HAP-1 (cell line): Measurements from ENCODE around the gene MYO7A.
A peak's percentile ranks its signal among the peaks of the same experiment; 100 is the strongest.

Source experiments
- DNase-seq, 2 experiments: peaks; one replicate each; pipeline ENCODE4 v3.0.0-alpha.2; 2016 to 2020; ENCODE audit warnings: low spot score in 2 of 2
- H3K27me3 ChIP-seq: fragments of 250-450 bp; sonication (Bioruptor Pico); 2 replicates; pipeline ENCODE4 v1.5.1; 2020; ENCODE audit warnings: low read depth, mild to moderate bottlenecking, moderate library complexity
- H3K36me3 ChIP-seq: fragments of 250-450 bp; sonication (Bioruptor Pico); replicated peaks from 2 replicates; pipeline ENCODE4 v1.5.1; 2020; ENCODE audit warnings: mild to moderate bottlenecking
- H3K4me1 ChIP-seq: fragments of 250-450 bp; sonication (Bioruptor Pico); 2 replicates; pipeline ENCODE4 v1.5.1; 2020; ENCODE audit warnings: mild to moderate bottlenecking
- H3K4me3 ChIP-seq: fragments of 250-450 bp; sonication (Bioruptor Pico); 2 replicates; pipeline ENCODE4 v1.5.1; 2020; ENCODE audit warnings: mild to moderate bottlenecking, moderate library complexity
- H3K9me3 ChIP-seq: fragments of 250-450 bp; sonication (Bioruptor Pico); 2 replicates; pipeline ENCODE4 v1.5.1; 2020; ENCODE audit warnings: mild to moderate bottlenecking, moderate library complexity
- in situ Hi-C: fragments of 300-500 bp; cut with MboI; formaldehyde crosslinking; loops from 3 replicates; pipeline ENCODE4 v1.14.3; 2020; ENCODE audit warnings: low sequenced_read_pairs, inconsistent platforms, mixed read lengths

Gene MYO7A

DNA sequence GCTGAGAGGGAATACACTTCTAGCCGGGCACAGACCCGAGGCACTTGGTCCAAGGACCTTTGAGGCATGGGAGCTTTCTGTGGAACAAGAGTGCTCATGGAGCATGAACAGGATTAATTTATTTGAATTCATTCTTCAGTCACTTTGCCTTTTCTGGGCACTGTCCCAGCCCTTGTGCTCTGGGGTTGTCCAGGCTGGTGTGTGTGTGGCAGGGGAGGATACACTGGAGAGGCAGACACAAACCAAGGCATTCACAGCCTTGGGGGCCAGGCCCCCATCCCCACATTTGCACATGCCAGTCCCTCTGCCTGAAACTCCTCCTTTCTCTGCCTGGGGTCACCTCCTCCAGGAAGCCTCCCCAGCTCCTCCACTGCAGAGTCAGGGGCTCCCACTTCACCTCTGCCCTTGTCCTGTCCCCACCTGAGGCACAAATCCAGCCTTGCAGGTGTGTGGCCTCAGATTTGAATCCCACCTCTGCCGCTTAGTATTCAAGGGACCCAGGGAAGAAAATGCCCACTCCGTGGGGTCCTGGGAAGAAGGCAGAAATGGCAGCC is 55.5 kb downstream of the MYO7A start:
- in situ Hi-C loops = loop anchor here (10.0 kb wide), 1 partner anchor 49 kb away; no protein-coding TSS in a partner anchor

DNA sequence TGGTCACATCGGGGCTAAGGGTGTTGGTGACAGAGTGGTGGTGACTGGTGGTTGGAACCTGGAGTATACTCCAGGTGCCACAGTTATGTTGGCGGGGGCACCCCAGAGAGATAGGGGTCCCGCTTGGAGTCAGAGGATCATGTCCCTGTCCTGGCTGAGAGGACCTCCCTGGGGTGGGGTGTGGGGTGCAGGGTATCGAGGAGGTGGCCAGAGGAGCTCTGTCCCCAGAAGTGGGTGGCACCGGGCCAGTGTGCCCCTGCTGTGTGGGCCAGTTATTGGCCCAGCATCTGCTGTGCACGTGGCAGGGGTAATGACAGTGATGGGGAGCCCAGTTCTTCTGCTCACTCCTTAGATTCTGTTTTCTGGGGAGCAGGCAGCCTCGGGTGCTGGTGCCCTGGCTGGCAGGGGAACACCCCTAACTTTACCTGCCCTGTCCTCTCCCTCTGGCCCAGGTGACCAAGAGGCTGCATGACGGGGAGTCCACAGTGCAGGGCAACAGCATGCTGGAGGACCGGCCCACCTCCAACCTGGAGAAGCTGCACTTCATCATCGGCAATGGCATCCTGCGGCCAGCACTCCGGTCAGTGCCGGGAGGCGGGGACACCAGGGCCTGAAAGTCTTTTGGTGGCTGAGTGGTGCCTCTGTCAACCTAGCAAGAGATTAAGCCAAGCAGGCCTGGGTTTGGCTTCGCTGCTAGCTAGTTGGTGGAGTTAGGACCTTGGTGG is 56.3 kb downstream of the MYO7A start:
- Histone ChIP-seq H3K27me3 (peaks cover 2% of the 10 kb centered on the region; the same call in 1 of the 2 replicates), H3K4me3 (no peak overlapping the region), H3K4me1 (no peaks in the 10 kb centered on the region), H3K36me3 (no peaks in the 10 kb centered on the region), H3K9me3 (no peaks in the 10 kb centered on the region)
- no peak for DNase-seq
- in situ Hi-C loops = loop anchor here (10.0 kb wide), 1 partner anchor 49 kb away; no protein-coding TSS in a partner anchor

More for the DNA sequence above, 55.5 kb downstream of the MYO7A start:
- peaks cover 2% of the 10 kb centered on the region; the same call in 1 of the 2 replicates for H3K27me3 ChIP-seq
- no peak overlapping the region for H3K4me3 ChIP-seq
- no peaks in the 10 kb centered on the region for H3K36me3 ChIP-seq
- H3K9me3 ChIP-seq = no peaks in the 10 kb centered on the region
- DNase-seq = no peak
- no peaks in the 10 kb centered on the region for H3K4me1 ChIP-seq

DNA sequence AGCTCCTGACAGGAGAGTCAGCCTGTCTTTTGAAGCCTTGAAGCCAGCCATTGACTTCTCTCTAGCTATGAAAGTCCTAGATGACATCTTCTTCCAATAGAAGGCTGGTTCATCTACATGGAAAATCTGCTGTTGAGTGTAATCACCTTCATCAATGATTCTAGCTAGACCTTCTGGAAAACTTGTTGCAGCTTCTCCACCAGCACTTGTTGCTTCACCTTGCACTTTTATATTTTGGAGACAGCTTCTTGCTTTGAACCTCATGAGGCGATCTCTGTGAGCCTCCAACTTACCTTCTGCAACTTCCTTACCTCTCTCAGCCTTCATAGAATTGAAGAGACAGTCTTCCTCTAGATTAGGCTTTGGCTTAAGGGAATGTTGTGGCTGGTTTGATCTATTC is 58.3 kb downstream of the MYO7A start:
- Histone ChIP-seq H3K4me3 (no peak overlapping the region), H3K4me1 (no peaks in the 10 kb centered on the region), H3K27me3 (peaks cover 2% of the 10 kb centered on the region; the same call in 1 of the 2 replicates), H3K9me3 (no peaks in the 10 kb centered on the region), H3K36me3 (no peaks in the 10 kb centered on the region)
- in situ Hi-C loops = loop anchor here (10.0 kb wide), 1 partner anchor 52 kb away; no protein-coding TSS in a partner anchor
- DNase-seq = no peak

DNA sequence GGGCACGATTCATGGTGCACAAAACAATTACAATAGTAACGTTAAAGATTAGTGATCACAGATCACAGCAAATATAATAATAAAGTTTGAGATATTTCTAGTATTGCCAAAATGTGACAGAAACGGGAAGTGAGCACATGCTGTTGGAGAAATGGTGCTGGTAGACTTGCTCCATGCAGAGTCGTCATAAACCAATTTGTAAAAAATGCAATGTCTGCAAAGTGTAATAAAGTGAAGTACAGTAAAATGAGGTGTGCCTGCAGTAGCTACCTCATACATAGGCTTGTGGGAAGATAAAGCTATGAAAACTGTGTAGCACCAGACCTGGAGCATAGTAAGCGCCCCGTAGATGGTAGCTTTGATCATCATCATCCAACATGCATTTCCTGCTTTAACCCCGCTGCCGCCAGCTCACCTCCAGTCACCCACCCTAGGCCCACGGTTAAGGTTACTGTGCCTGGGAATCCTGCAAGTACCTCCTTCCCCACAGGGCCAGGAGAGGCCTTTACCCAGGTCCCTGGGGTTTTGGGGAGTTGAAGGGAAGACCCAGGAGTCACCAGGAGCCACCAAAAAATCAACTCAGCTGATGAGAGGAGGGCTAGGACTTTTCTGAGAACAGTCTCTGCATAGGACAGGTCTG is 59.2 kb downstream of the MYO7A start:
- DNase-seq = no peak
- peaks cover 2% of the 10 kb centered on the region; the same call in 1 of the 2 replicates for H3K27me3 ChIP-seq
- no peaks in the 10 kb centered on the region for H3K9me3 ChIP-seq
- no peaks in the 10 kb centered on the region for H3K4me1 ChIP-seq
- in situ Hi-C loops = loop anchor here (10.0 kb wide), 1 partner anchor 52 kb away; no protein-coding TSS in a partner anchor
- H3K4me3 ChIP-seq = no peak overlapping the region
- no peaks in the 10 kb centered on the region for H3K36me3 ChIP-seq

GRCh38 chr11:77187776-77188632 is 60.0 kb downstream of the MYO7A start:
- H3K4me1 ChIP-seq = no peaks in the 10 kb centered on the region
- in situ Hi-C loops = loop anchor here (10.0 kb wide), 1 partner anchor 53 kb away; no protein-coding TSS in a partner anchor
- no peak overlapping the region for H3K4me3 ChIP-seq
- H3K36me3 ChIP-seq = no peaks in the 10 kb centered on the region
- peaks cover 2% of the 10 kb centered on the region; the same call in 1 of the 2 replicates for H3K27me3 ChIP-seq
- peak; percentile 57 to 85 for DNase-seq
- H3K9me3 ChIP-seq = no peaks in the 10 kb centered on the region

GRCh38 chr11:77188633-77189491 is 60.8 kb downstream of the MYO7A start:
- Histone ChIP-seq H3K36me3 (no peaks in the 10 kb centered on the region), H3K27me3 (peaks cover 2% of the 10 kb centered on the region; the same call in 1 of the 2 replicates), H3K4me3 (no peak overlapping the region), H3K9me3 (no peaks in the 10 kb centered on the region), H3K4me1 (no peaks in the 10 kb centered on the region)
- DNase-seq = no peak
- in situ Hi-C loops = loop anchor here (10.0 kb wide), 1 partner anchor 54 kb away; no protein-coding TSS in a partner anchor

DNA sequence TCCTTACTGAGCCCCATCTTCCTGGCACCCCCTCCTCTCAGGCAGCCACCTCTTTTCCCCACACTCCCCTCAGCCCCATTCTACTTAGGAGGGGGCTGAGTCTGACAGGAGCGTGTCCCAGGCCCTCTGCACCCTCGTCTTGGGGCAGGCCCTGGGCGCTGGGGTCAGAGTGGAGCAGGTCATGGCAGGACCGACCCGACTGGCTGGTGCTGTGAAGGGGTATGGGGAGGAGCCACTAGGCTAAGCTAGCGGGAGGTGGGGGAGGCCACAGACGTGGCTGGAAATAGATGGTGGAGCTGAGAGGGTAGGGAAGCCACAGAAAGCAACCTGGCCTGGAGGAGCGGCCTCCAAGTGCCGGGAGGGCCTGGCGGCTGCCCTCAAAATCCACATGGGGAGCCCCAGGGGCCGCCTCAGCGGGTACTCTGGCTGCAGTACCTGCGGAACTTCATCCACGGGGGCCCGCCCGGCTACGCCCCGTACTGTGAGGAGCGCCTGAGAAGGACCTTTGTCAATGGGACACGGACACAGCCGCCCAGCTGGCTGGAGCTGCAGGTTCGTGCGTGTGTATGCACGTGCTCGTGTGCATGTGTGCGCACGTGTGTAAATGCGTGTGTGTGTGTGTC is 61.7 kb downstream of the MYO7A start:
- DNase-seq = no peak
- Histone ChIP-seq H3K4me3 (no peak overlapping the region), H3K27me3 (peaks cover 2% of the 10 kb centered on the region; the same call in 1 of the 2 replicates), H3K36me3 (no peaks in the 10 kb centered on the region), H3K4me1 (no peaks in the 10 kb centered on the region), H3K9me3 (no peaks in the 10 kb centered on the region)
- in situ Hi-C loops = loop anchor here (10.0 kb wide), 2 partner anchors 55 to 365 kb away; no protein-coding TSS in a partner anchor

DNA sequence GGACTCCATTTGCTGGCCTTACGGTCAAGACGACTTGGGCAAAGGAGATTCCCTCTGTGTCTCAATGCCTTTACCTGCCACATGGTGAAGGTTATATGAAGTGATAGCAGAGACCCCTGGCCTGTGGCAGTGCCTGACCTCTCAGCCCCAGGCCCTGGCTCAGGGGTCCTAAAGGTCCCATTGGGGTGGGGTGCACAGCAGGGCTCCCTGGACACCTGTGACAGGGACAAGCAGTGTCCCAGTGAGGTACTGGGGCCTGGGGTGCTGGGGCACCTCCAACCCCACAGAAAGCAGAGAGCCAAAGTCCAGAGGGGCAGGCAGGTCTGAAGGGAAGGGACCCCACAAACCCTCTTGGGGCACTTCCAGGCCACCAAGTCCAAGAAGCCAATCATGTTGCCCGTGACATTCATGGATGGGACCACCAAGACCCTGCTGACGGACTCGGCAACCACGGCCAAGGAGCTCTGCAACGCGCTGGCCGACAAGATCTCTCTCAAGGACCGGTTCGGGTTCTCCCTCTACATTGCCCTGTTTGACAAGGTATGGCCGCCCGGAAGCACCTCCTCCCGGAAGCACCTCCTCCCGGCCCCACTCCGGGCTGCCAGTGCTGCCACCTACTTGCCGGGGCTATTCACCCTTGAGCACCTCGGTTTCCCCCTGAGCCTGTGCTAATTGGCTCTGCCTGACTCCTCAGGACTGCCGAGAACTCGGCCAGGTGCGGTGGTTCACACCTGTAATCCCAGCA is 62.5 kb downstream of the MYO7A start:
- H3K4me3 ChIP-seq = no peak overlapping the region
- H3K36me3 ChIP-seq = no peaks in the 10 kb centered on the region

DNA sequence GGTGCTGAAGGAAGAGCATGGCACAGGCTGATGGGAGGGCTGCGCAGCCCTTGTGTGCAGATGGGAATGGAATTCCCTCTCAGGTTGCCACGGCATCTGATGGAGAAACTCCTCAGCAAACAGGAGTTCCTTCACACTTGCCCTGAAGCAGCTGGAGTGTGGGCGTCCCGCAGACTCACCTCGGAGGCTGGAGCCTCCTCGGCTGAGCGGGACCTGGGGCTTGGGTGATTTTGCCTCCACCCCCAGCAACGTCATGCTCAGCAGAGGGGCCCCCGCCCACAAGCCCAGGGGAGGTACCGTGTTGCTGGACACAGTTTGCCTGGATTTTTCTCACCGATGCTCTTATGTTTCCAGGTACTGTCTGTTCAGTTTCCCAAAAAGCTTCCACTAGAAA is 63.4 kb downstream of the MYO7A start:
- no peak for DNase-seq
- Histone ChIP-seq H3K27me3 (no peaks in the 10 kb centered on the region), H3K9me3 (no peaks in the 10 kb centered on the region), H3K4me1 (no peaks in the 10 kb centered on the region), H3K4me3 (no peak overlapping the region), H3K36me3 (no peaks in the 10 kb centered on the region)
- in situ Hi-C loops = loop anchor here (10.0 kb wide), 1 partner anchor 363 kb away; no protein-coding TSS in a partner anchor

More for the DNA sequence above, 62.5 kb downstream of the MYO7A start:
- no peaks in the 10 kb centered on the region for H3K4me1 ChIP-seq
- in situ Hi-C loops = loop anchor here (10.0 kb wide), 1 partner anchor 364 kb away; no protein-coding TSS in a partner anchor
- no peak for DNase-seq
- H3K27me3 ChIP-seq = peaks cover 2% of the 10 kb centered on the region; the same call in 1 of the 2 replicates
- H3K9me3 ChIP-seq = no peaks in the 10 kb centered on the region

GRCh38 chr11:77191823-77192495 is 63.9 kb downstream of the MYO7A start:
- no peak overlapping the region for H3K4me3 ChIP-seq
- in situ Hi-C loops = loop anchor here (10.0 kb wide), 1 partner anchor 363 kb away; no protein-coding TSS in a partner anchor

GRCh38 chr11:77193167-77193566 is 65.1 kb downstream of the MYO7A start:
- Histone ChIP-seq H3K4me3 (no peak overlapping the region), H3K9me3 (no peaks in the 10 kb centered on the region), H3K4me1 (no peaks in the 10 kb centered on the region), H3K27me3 (no peaks in the 10 kb centered on the region), H3K36me3 (no peaks in the 10 kb centered on the region)
- no peak for DNase-seq
- in situ Hi-C loops = loop anchor here (10.0 kb wide), 1 partner anchor 362 kb away; no protein-coding TSS in a partner anchor

More at GRCh38 chr11:77191823-77192495, 63.9 kb downstream of the MYO7A start:
- DNase-seq = peak; percentile 48 to 88
- no peaks in the 10 kb centered on the region for H3K9me3 ChIP-seq
- no peaks in the 10 kb centered on the region for H3K4me1 ChIP-seq
- H3K27me3 ChIP-seq = no peaks in the 10 kb centered on the region
- no peaks in the 10 kb centered on the region for H3K36me3 ChIP-seq
